Psoas muscle (tissue), 8 donors: Measurements from ENCODE around the gene KIAA1191. TPM values are rescaled to one million over a fixed set of nuclear protein-coding genes. Genes with fewer than 3 reads are reported as not detected.

Source experiments
- ATAC-seq, 4 donors: fragments of 200-7000 bp; cut with Tn5 transposase; one replicate each; pipeline ENCODE4 v1.9.1; 2020; ENCODE audit warnings: moderate library complexity in 3 of 4, mild to moderate bottlenecking in 2 of 4
- DNase-seq, 2 donors: peaks; one replicate each; pipeline ENCODE4 v3.0.0-alpha.2; 2020
- H3K27ac ChIP-seq: fragments of 200-600 bp; one replicate; pipeline ENCODE4 v1.8.0; 2022
- H3K27me3 ChIP-seq, 3 donors: fragments of 200-600 bp in 1 of 3; one replicate each; pipeline versions ENCODE4 v1.6.1 to v1.8.0; 2013 to 2022; ENCODE audit warnings: low read length in 2 of 3, mild to moderate bottlenecking in 2 of 3, moderate library complexity in 1 of 3; ENCODE audit not compliant: insufficient read depth in 3 of 3
- H3K36me3 ChIP-seq, 2 donors: fragments of 200-600 bp in 1 of 2; one replicate each; pipeline versions ENCODE4 v1.6.1 to v1.8.0; 2013 to 2022; ENCODE audit warnings: low read depth in 1 of 2, mild to moderate bottlenecking in 1 of 2, moderate library complexity in 1 of 2; ENCODE audit not compliant: insufficient read depth in 1 of 2
- H3K4me1 ChIP-seq: fragments of 200-600 bp; one replicate; pipeline ENCODE4 v1.8.0; 2022
- H3K4me3 ChIP-seq: fragments of 200-600 bp; one replicate; pipeline ENCODE4 v1.8.0; 2022; ENCODE audit warnings: mild to moderate bottlenecking
- H3K9me3 ChIP-seq: fragments of 200-600 bp; one replicate; pipeline ENCODE4 v1.8.0; 2022
- CTCF ChIP-seq: fragments of 200-600 bp; IDR thresholded peaks from one replicate; pipeline ENCODE4 v1.8.0; 2022; ENCODE audit warnings: antibody characterized with exemption
- WGBS, 3 donors: extraction: QIAGEN DNeasy Blood & Tissue Kit; methylation state at CpG; one replicate each; pipeline versions ENCODE4 v1.1.6 to v1.1.7; 2013; 5-methylcytosine and 5-hydroxymethylcytosine counted together
- intact Hi-C, 2 donors: fragments of 100-400 bp; cut with DNase I; formaldehyde crosslinking; loops; one replicate each; pipeline versions ENCODE4 v1.11.0 to v1.14.2; 2022
- polyA plus RNA-seq, 3 donors: library from polyadenylated mRNA; stranded (reverse); fragments of 200-250 nt; gene quantifications; one replicate each; pipeline ENCODE4 v1.2.3, GENCODE V29; 2013
- total RNA-seq, 4 donors: library from RNA; stranded (reverse); fragmentation: NEBNext Ultra II Directional in 2 of 4; extraction: Animal tissue kit (Norgen Biotek cat#: 25700) in 2 of 4; gene quantifications; one replicate each; pipeline versions ENCODE4 v1.2.1 to v1.2.4, GENCODE V29; 2021 to 2023
- donor health status: healthy with polysubstance abuse.
- donor health status: DM: no; HTN: no; CAD: no; lungs with moderate emphysema.
- donor health status: Bipolar disorder and iron deficiency.
- donor health status: healthy.
- donor health status: DM: yes; HTN: yes; CAD: no.
- donor health status: DM: no; HTN: no; CAD: no.
- donor health status: DM: no; HTN: no; CAD: no.
- donor health status: DM: yes; HTN: yes; CAD: no.

KIAA1191 gene
- total and polyA plus RNA-seq, 7 donors: 27.0 to 201 (median 69.3) TPM

- intact Hi-C loops: no loop called here
- H3K27ac ChIP-seq: no peak overlapping the region
- peak in 1 of 4 donors; percentile 57 for ATAC-seq
- no peak for DNase-seq
- no peaks in the 10 kb centered on the region for H3K27me3 ChIP-seq
- no peak overlapping the region for H3K4me3 ChIP-seq
- no peak for TF ChIP-seq CTCF
- H3K36me3 ChIP-seq: peaks cover 12 to 56% of the 10 kb centered on the region in 2 donors
- no peaks in the 10 kb centered on the region for H3K9me3 ChIP-seq
- no peaks in the 10 kb centered on the region for H3K4me1 ChIP-seq
- 16 to 29% (median 18%) methylated on average over 2 of the region's 2 CpGs for WGBS, 3 donors
These were observed 18.7 kb downstream of the KIAA1191 start for GRCh38 chr5:176342766-176343458.

- H3K36me3 ChIP-seq: peaks cover 9 to 56% of the 10 kb centered on the region in 2 donors
- 88 to 96% (median 90%) methylated on average over 1 of the region's 1 CpG for whole genome bisulfite sequencing, 3 donors
- intact Hi-C loops: no loop called here
- no peaks in the 10 kb centered on the region for H3K4me1 ChIP-seq
- no peak for TF ChIP-seq CTCF
- no peak overlapping the region for H3K27ac ChIP-seq
- no peak overlapping the region for H3K4me3 ChIP-seq
- no peak for DNase-seq
- no peaks in the 10 kb centered on the region for H3K9me3 ChIP-seq
- ATAC-seq: no peak
- no peaks in the 10 kb centered on the region for H3K27me3 ChIP-seq
These were observed 19.4 kb downstream of the KIAA1191 start for GRCh38 chr5:176342158-176342483.

GRCh38 chr5:176341325-176342157, 20.0 kb downstream of the KIAA1191 start:
- Histone ChIP-seq H3K36me3 (peaks cover 12 to 56% of the 10 kb centered on the region in 2 donors), H3K4me1 (no peaks in the 10 kb centered on the region), H3K9me3 (no peaks in the 10 kb centered on the region), H3K27me3 (no peaks in the 10 kb centered on the region), H3K4me3 (no peak overlapping the region), H3K27ac (no peak overlapping the region)
- ATAC-seq (no peak), DNase-seq (no peak)
- intact Hi-C loops: no loop called here
- no peak for TF ChIP-seq CTCF
- WGBS, 3 donors: 68 to 96% (median 95%) methylated on average over 2 of the region's 2 CpGs

GRCh38 chr5:176339304-176339703, 22.3 kb downstream of the KIAA1191 start:
- ATAC-seq (no peak), DNase-seq (no peak)
- Histone ChIP-seq H3K4me1 (no peaks in the 10 kb centered on the region), H3K27me3 (no peaks in the 10 kb centered on the region), H3K4me3 (no peak overlapping the region), H3K27ac (no peak overlapping the region), H3K9me3 (no peaks in the 10 kb centered on the region), H3K36me3 (peaks cover 6 to 36% of the 10 kb centered on the region in 2 donors)
- no peak for TF ChIP-seq CTCF
- 90 to 96% (median 95%) methylated on average over 5 of the region's 5 CpGs for WGBS, 3 donors
- intact Hi-C loops: no loop called here
